K562 (cell line): ENCODE measurements around the gene TRIM27. TPM values are rescaled to one million over a fixed set of nuclear protein-coding genes. Genes with fewer than 3 reads are reported as not detected.
A peak's percentile ranks its signal among the peaks of the same experiment; 100 is the strongest.

ENCODE experiments used
- CBX1 ChIP-seq: sonication (generic); IDR thresholded peaks from 2 replicates; pipeline ENCODE4 v1.6.1; 2016; ENCODE audit warnings: antibody characterized with exemption, low read depth, mild to moderate bottlenecking
- ELF2 ChIP-seq: fragments of 250-450 bp; sonication (Bioruptor Pico); IDR thresholded peaks from 2 replicates; pipeline ENCODE4 v1.5.0; 2021; ENCODE audit warnings: mild to moderate bottlenecking
- GATAD2A ChIP-seq: fragments of 450-650 bp; IDR thresholded peaks from 2 replicates; pipeline ENCODE4 v1.6.1; 2017
- KAT7 ChIP-seq: sonication (generic); formaldehyde crosslinking; IDR thresholded peaks from 2 replicates; pipeline ENCODE4 v1.8.0; 2022; ENCODE audit warnings: missing genetic modification reagents, mild to moderate bottlenecking, borderline replicate concordance
- KDM2B ChIP-seq: fragments of 250-450 bp; sonication (Bioruptor Pico); IDR thresholded peaks from 2 replicates; pipeline ENCODE4 v1.8.0; 2021; ENCODE audit warnings: mild to moderate bottlenecking, moderate library complexity
- MTA1 ChIP-seq: fragments of 450-650 bp; IDR thresholded peaks from 2 replicates; pipeline ENCODE4 v1.6.1; 2017; ENCODE audit warnings: borderline replicate concordance
- NELFE ChIP-seq: IDR thresholded peaks from 2 replicates; pipeline ENCODE4 v1.6.1; 2011; ENCODE audit warnings: mild to moderate bottlenecking; ENCODE audit not compliant: insufficient read depth, insufficient read length
- NR3C1 ChIP-seq: sonication (generic); formaldehyde crosslinking; IDR thresholded peaks from 2 replicates; pipeline ENCODE4 v1.8.1; 2022; ENCODE audit warnings: missing genetic modification reagents
- SP2 ChIP-seq: IDR thresholded peaks from 2 replicates; pipeline ENCODE4 v1.6.1; 2011; ENCODE audit warnings: mild to moderate bottlenecking, low read depth, low read length, moderate library complexity; ENCODE audit not compliant: poor library complexity, severe bottlenecking; ENCODE audit errors: extremely low read depth
- TAF1 ChIP-seq: IDR thresholded peaks from 2 replicates; pipeline ENCODE4 v1.6.1; 2011; ENCODE audit warnings: mild to moderate bottlenecking, low read length, moderate library complexity; ENCODE audit not compliant: insufficient read depth, control insufficient read depth, severe bottlenecking; ENCODE audit errors: extremely low read depth
- TFAM ChIP-seq: fragments of 250-450 bp; sonication (Bioruptor Pico); conservative IDR thresholded peaks from 2 replicates; pipeline ENCODE4 v1.5.0; 2021; ENCODE audit warnings: mild to moderate bottlenecking, moderate library complexity
- TOE1 ChIP-seq, 2 experiments: fragments of 450-650 bp in 1 of 2; sonication (generic) in 1 of 2; formaldehyde crosslinking in 1 of 2; IDR thresholded peaks; 2 replicates each; pipeline versions ENCODE4 v1.7.1 to v1.8.0; 2016 to 2022; ENCODE audit warnings: borderline replicate concordance in 2 of 2, mild to moderate bottlenecking in 2 of 2, antibody characterized with exemption in 1 of 2, inconsistent platforms in 1 of 2, low read depth in 1 of 2, missing genetic modification reagents in 1 of 2, moderate library complexity in 1 of 2
- YY1 ChIP-seq, 3 experiments: IDR thresholded peaks; 2 replicates each; pipeline ENCODE4 v1.6.1; 2011; ENCODE audit warnings: low read length in 2 of 3, mild to moderate bottlenecking in 2 of 3, moderate library complexity in 2 of 3, borderline replicate concordance in 1 of 3, control low read depth in 1 of 3, low read depth in 1 of 3; ENCODE audit not compliant: insufficient read depth in 3 of 3, insufficient replicate concordance in 2 of 3, control insufficient read depth in 1 of 3, insufficient read length in 1 of 3; ENCODE audit errors: extremely low read depth in 1 of 3
- ZNF384 ChIP-seq: IDR thresholded peaks from 2 replicates; pipeline ENCODE4 v1.6.1; 2012; ENCODE audit warnings: low read depth, low read length, improper control_type of control experiment
- polyA plus RNA-seq, 8 experiments: library from polyadenylated mRNA; depleted of rRNA in 4 of 8; stranded (reverse) in 5 of 8; unstranded in 3 of 8; fragments of >200 nt; fragmentation: Nextera tagmentation in 2 of 8; fragmentation: Illumina TruSeq in 1 of 8; extraction: Ambion mirVana in 2 of 8; extraction: Trizol in 1 of 8; gene quantifications; 2 replicates each; pipeline versions ENCODE4 v1.2.1 to v1.2.3, GENCODE V29; 2011 to 2014; ENCODE audit warnings: inconsistent platforms in 1 of 8, missing spikeins in 1 of 8
- total RNA-seq, 7 experiments: library from RNA; depleted of rRNA in 6 of 7; stranded (reverse); fragments of >200 nt in 6 of 7; fragmentation: Illumina TruSeq in 2 of 7; extraction: Trizol in 2 of 7; gene quantifications; 2 replicates each; pipeline versions ENCODE4 v1.2.1 to v1.2.3, GENCODE V29; 2011 to 2021; ENCODE audit warnings: low replicate concordance in 1 of 7
- TF ChIP-seq, protein P1 (sequence below): fragments of 250-450 bp; sonication (Bioruptor Pico); IDR thresholded peaks from 2 replicates; pipeline ENCODE4 v1.8.0; 2022; ENCODE audit warnings: inconsistent platforms, mild to moderate bottlenecking, moderate library complexity, borderline replicate concordance
- TF ChIP-seq, protein P2 (sequence below): fragments of 250-450 bp; sonication (Bioruptor Pico); IDR thresholded peaks from 2 replicates; pipeline ENCODE4 v1.4.0; 2020; ENCODE audit warnings: mild to moderate bottlenecking, moderate library complexity, borderline replicate concordance
- TF ChIP-seq, protein P3 (sequence below), 2 experiments: IDR thresholded peaks; 2 replicates each; pipeline ENCODE4 v1.6.1; 2011; ENCODE audit warnings: borderline replicate concordance in 1 of 2, control low read depth in 1 of 2, low read depth in 1 of 2, low read length in 1 of 2, mild to moderate bottlenecking in 1 of 2, mixed read lengths in 1 of 2, moderate library complexity in 1 of 2; ENCODE audit not compliant: insufficient read depth in 1 of 2, insufficient read length in 1 of 2, poor library complexity in 1 of 2, severe bottlenecking in 1 of 2; ENCODE audit errors: extremely low read depth in 1 of 2
- TF ChIP-seq, protein P4 (sequence below): fragments of 450-650 bp; formaldehyde crosslinking; IDR thresholded peaks from 2 replicates; pipeline ENCODE4 v1.4.0; 2022; ENCODE audit warnings: missing genetic modification characterization

The TRIM27 gene
- total and polyA plus RNA-seq, 9 of the 15 experiments (the other 6 are each of a cell fraction or from before 2014, with no cell fraction given): 37.7 to 235 (median 122) TPM

DNA sequence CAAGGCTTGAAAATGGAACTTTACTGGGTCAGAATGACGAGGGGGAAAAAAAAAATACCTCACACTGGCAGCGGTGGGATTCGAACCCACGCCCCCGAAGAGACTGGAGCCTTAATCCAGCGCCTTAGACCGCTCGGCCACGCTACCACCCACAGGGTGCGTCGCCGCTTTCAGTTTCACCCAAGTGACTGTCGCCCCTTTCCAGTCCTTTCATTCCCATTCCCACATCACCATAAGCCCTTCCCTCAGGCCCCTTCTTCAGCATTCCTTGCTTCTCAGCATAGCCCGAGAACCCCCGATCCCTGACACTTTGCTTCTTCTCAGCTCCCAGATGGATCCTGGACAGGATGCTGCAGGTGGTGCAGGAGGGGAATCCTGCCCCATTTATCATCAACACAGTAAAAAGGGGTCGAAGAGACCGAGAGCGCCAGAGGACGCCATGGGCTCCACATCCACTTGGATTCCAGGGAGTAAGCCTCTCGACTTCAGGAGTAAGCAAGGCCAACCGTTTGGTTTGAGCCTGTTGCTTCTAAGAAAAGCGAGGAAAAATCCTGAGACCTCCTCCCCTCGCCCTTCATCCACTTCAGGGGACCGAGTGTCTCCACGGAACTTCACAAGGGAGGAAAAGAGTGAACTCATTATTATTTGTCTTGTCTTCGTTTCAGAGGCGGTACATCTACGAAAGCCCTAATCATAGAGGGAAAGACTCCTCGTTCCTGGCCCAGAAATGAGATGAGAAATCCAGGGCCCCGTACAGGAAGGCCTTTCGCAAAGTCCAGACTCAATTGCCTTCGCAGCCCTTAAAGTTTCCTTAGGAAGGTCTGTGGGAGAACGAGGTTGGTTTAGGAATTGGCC is 20.0 kb upstream of the TRIM27 start (continued):
- TF ChIP-seq, protein P1, sequence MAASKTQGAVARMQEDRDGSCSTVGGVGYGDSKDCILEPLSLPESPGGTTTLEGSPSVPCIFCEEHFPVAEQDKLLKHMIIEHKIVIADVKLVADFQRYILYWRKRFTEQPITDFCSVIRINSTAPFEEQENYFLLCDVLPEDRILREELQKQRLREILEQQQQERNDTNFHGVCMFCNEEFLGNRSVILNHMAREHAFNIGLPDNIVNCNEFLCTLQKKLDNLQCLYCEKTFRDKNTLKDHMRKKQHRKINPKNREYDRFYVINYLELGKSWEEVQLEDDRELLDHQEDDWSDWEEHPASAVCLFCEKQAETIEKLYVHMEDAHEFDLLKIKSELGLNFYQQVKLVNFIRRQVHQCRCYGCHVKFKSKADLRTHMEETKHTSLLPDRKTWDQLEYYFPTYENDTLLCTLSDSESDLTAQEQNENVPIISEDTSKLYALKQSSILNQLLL (CRISPR knock-in tag): no peak
- 0 out of 2 replicates have a peak, but pooled peaks have one; percentile 6 for TF ChIP-seq MTA1
- TF ChIP-seq KAT7 (CRISPR knock-in tag): peak; percentile 8; the same call in 1 of the 2 replicates
- TF ChIP-seq TAF1: peak; percentile 53
- no peak for TF ChIP-seq NR3C1 (CRISPR knock-in tag)
- peak; percentile 43 for TF ChIP-seq TOE1 (IDR thresholded peaks at IDR 0.05; ENCODE audit: borderline replicate concordance)
- TF ChIP-seq TOE1 (CRISPR knock-in tag; IDR thresholded peaks at IDR 0.05; ENCODE audit: borderline replicate concordance, low read depth): no peak
- TF ChIP-seq KDM2B: no peak
- TF ChIP-seq NELFE: no peak
- TF ChIP-seq, protein P2, sequence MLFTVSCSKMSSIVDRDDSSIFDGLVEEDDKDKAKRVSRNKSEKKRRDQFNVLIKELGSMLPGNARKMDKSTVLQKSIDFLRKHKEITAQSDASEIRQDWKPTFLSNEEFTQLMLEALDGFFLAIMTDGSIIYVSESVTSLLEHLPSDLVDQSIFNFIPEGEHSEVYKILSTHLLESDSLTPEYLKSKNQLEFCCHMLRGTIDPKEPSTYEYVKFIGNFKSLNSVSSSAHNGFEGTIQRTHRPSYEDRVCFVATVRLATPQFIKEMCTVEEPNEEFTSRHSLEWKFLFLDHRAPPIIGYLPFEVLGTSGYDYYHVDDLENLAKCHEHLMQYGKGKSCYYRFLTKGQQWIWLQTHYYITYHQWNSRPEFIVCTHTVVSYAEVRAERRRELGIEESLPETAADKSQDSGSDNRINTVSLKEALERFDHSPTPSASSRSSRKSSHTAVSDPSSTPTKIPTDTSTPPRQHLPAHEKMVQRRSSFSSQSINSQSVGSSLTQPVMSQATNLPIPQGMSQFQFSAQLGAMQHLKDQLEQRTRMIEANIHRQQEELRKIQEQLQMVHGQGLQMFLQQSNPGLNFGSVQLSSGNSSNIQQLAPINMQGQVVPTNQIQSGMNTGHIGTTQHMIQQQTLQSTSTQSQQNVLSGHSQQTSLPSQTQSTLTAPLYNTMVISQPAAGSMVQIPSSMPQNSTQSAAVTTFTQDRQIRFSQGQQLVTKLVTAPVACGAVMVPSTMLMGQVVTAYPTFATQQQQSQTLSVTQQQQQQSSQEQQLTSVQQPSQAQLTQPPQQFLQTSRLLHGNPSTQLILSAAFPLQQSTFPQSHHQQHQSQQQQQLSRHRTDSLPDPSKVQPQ: no peak
- peak; percentile 94 for TF ChIP-seq ZNF384
- TF ChIP-seq ELF2 (CRISPR knock-in tag): no peak
- no peak for TF ChIP-seq TFAM (CRISPR knock-in tag)
- TF ChIP-seq SP2: no peak
- TF ChIP-seq CBX1: no peak; the same call in 1 of the 2 replicates
- TF ChIP-seq GATAD2A: peak; percentile 84; the same call in 1 of the 2 replicates
- TF ChIP-seq, protein P3, sequence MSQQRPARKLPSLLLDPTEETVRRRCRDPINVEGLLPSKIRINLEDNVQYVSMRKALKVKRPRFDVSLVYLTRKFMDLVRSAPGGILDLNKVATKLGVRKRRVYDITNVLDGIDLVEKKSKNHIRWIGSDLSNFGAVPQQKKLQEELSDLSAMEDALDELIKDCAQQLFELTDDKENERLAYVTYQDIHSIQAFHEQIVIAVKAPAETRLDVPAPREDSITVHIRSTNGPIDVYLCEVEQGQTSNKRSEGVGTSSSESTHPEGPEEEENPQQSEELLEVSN (IDR thresholded peaks at IDR 0.05; ENCODE audit: borderline replicate concordance in 1 of 2, extremely low read depth in 1 of 2, insufficient read depth in 1 of 2, insufficient read length in 1 of 2, low read depth in 1 of 2, low read length in 1 of 2, poor library complexity in 1 of 2, severe bottlenecking in 1 of 2): peak in 1 of 2 experiments; percentile 28
- TF ChIP-seq, protein P4, sequence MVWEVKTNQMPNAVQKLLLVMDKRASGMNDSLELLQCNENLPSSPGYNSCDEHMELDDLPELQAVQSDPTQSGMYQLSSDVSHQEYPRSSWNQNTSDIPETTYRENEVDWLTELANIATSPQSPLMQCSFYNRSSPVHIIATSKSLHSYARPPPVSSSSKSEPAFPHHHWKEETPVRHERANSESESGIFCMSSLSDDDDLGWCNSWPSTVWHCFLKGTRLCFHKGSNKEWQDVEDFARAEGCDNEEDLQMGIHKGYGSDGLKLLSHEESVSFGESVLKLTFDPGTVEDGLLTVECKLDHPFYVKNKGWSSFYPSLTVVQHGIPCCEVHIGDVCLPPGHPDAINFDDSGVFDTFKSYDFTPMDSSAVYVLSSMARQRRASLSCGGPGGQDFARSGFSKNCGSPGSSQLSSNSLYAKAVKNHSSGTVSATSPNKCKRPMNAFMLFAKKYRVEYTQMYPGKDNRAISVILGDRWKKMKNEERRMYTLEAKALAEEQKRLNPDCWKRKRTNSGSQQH (CRISPR knock-in tag): 0 out of 2 replicates have a peak, but pooled peaks have one; percentile 40
- peak in 2 of 3 experiments; percentile 28 to 45 for TF ChIP-seq YY1 (IDR thresholded peaks at IDR 0.05; ENCODE audit: borderline replicate concordance in 1 of 3, control insufficient read depth in 1 of 3, extremely low read depth in 1 of 3, insufficient read depth in 3 of 3, insufficient read length in 1 of 3, insufficient replicate concordance in 2 of 3, low read depth in 1 of 3, low read length in 2 of 3)
